ENCODE results near the gene TMPRSS11E.

DNA sequence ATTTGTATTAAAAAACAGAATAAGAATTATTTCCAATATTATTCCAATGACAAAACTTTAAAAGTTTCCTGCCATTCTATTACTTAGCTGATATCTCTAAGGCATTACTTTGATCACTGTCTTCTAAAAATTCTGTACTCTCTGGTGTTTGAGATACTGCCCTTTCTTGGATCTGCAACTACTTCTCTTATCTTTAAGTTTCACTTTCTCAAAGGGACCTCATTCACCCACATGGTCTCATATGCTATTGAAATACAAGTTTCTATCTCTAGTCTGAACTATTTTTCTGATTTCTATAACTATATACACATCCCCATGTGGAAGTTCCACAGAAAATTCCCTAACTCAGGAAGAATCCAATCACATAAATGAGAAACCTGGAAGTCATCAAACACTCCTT, 22.2 kb downstream of the TMPRSS11E start:
- TF ChIP-seq, protein P1, sequence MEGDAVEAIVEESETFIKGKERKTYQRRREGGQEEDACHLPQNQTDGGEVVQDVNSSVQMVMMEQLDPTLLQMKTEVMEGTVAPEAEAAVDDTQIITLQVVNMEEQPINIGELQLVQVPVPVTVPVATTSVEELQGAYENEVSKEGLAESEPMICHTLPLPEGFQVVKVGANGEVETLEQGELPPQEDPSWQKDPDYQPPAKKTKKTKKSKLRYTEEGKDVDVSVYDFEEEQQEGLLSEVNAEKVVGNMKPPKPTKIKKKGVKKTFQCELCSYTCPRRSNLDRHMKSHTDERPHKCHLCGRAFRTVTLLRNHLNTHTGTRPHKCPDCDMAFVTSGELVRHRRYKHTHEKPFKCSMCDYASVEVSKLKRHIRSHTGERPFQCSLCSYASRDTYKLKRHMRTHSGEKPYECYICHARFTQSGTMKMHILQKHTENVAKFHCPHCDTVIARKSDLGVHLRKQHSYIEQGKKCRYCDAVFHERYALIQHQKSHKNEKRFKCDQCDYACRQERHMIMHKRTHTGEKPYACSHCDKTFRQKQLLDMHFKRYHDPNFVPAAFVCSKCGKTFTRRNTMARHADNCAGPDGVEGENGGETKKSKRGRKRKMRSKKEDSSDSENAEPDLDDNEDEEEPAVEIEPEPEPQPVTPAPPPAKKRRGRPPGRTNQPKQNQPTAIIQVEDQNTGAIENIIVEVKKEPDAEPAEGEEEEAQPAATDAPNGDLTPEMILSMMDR (IDR thresholded peaks at IDR 0.05 in 8 of 11, conservative IDR thresholded peaks at IDR 0.05 in 3 of 11), result no peak
- no peak for TF ChIP-seq POLR2A (IDR thresholded peaks at IDR 0.05)
